NT2/D1 (cell line): ENCODE results near the gene KRTAP1-5.
"Not testable (repeated sequence)": the region's sequence is repeated elsewhere in the genome, so short reads cannot be mapped to it uniquely, and the experiment has no call there.

Experiments
- DNase-seq: peaks from one replicate; pipeline ENCODE4 v3.0.0-alpha.2; 2011; ENCODE audit warnings: low read depth, low spot score
- H3K27me3 ChIP-seq: 2 replicates; pipeline ENCODE4 v1.6.0; 2011; ENCODE audit warnings: mild to moderate bottlenecking; ENCODE audit not compliant: insufficient read length, insufficient read depth
- H3K36me3 ChIP-seq: 2 replicates; pipeline ENCODE4 v1.6.1; 2011; ENCODE audit warnings: mild to moderate bottlenecking, low read length, mixed read lengths; ENCODE audit not compliant: insufficient read depth, insufficient read length
- H3K4me1 ChIP-seq: 2 replicates; pipeline ENCODE4 v1.5.1; 2011; ENCODE audit not compliant: insufficient read depth, insufficient read length
- H3K4me3 ChIP-seq: 2 replicates; pipeline ENCODE4 v1.5.1; 2011; ENCODE audit warnings: low read depth; ENCODE audit not compliant: insufficient read length
- H3K9ac ChIP-seq: 2 replicates; pipeline ENCODE4 v1.6.0; 2011; ENCODE audit warnings: low read depth; ENCODE audit not compliant: insufficient read length
- H3K9me3 ChIP-seq: 2 replicates; pipeline ENCODE4 v1.5.1; 2011; ENCODE audit warnings: mild to moderate bottlenecking, low read length; ENCODE audit not compliant: insufficient read depth
- SUZ12 ChIP-seq: IDR thresholded peaks from 2 replicates; pipeline ENCODE4 v1.6.1; 2011; ENCODE audit not compliant: insufficient read length, insufficient read depth; ENCODE audit errors: extremely low read depth
- YY1 ChIP-seq: IDR thresholded peaks from 2 replicates; pipeline ENCODE4 v1.6.1; 2011; ENCODE audit not compliant: insufficient read length, insufficient read depth
- ZNF274 ChIP-seq: IDR thresholded peaks from 2 replicates; pipeline ENCODE4 v1.6.1; 2011; ENCODE audit warnings: mild to moderate bottlenecking, low read depth, low read length

Gene KRTAP1-5

DNA sequence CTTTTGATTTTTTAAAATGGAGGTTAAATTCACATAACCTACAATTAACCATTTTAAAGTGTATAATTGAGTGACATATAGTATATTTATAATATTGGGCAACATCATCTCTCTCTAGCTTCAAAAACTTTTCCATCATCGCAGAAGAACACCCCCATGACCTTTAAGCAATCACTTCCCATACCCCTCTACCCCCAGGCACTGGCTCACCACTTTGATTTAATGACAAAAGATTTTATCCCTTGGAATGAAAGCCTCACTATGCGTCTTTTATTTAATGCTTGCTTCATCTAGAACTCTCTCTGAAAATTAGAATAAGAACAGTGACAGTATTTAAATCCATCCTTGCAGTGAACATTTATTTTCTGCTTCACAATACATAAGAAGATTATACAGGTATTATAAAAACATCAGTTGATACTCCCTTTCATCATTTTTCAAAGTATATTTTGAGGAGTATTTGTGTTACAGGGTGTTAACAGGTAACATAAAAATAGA, 10.9 kb upstream of the KRTAP1-5 start:
- no peak overlapping the region for H3K4me3 ChIP-seq
- no peaks in the 10 kb centered on the region for H3K27me3 ChIP-seq
- no peak for DNase-seq
- H3K9me3 ChIP-seq: peaks cover 2% of the 10 kb centered on the region
- H3K4me1 ChIP-seq: no peaks in the 10 kb centered on the region
- no peaks in the 10 kb centered on the region for H3K36me3 ChIP-seq
- H3K9ac ChIP-seq: no peak overlapping the region
- TF ChIP-seq YY1 (no peak), ZNF274 (no peak), SUZ12 (no peak)

DNA sequence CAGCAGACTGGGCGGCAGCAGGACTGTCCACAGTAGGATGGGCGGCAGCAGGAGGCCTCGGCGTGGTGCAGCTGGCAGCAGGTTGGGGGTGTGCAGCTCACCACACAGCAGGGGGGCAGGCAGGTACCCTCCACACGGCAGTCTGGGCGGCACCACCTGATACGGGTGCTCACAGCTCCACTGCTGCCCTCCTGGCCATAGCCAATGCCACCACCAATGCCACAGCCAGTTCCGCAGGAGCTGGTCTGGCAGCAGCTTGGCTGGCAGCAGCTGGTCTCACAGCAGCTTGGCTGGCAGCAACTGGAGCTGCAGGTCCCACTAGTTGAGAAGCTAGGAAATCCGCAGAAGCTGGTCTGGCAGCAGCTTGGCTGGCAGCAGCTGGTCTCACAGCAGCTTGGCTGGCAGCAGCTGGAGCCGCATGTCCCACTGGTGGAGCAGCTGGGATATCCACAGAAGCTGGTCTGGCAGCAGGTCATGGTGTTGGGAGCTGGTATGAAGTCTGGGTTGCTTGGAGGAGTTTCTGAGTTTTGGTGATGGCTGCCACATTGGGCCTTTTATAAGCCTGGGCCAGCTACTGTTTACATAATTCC, 7.4 kb upstream of the KRTAP1-5 start, which contains the start of gene KRTAP1-3:
KRTAP1-3 (minus strand) TSS at position 529 of the 590 bp plus-strand sequence; CDS start at position 476, 53 bp downstream.
- H3K9me3 ChIP-seq, H3K4me3 ChIP-seq, H3K9ac ChIP-seq, DNase-seq, H3K4me1 ChIP-seq, H3K27me3 ChIP-seq, H3K36me3 ChIP-seq: not testable (repeated sequence)

GRCh38 chr17:41029633-41030245, 2.7 kb upstream of the KRTAP1-5 start, which contains the start of gene KRTAP1-4:
Gene KRTAP1-4 (minus strand): TSS chr17:41030195. CDS start chr17:41030078, 117 bp downstream.
- Histone ChIP-seq H3K4me3 (no peak within 1 kb of the TSS), H3K27me3 (no peaks in the 10 kb centered on the region), H3K9me3 (no peaks in the 10 kb centered on the region), H3K4me1 (no peaks in the 10 kb centered on the region), H3K9ac (no peak within 1 kb of the TSS), H3K36me3 (no peaks in the 10 kb centered on the region)
- DNase-seq: no peak
- TF ChIP-seq YY1: no peak
- TF ChIP-seq ZNF274: no peak
- TF ChIP-seq SUZ12: no peak

GRCh38 chr17:41024697-41025096, 2.3 kb downstream of the KRTAP1-5 start:
- Histone ChIP-seq H3K27me3 (no peaks in the 10 kb centered on the region), H3K36me3 (no peaks in the 10 kb centered on the region), H3K9ac (no peak overlapping the region), H3K9me3 (no peaks in the 10 kb centered on the region), H3K4me3 (no peak overlapping the region), H3K4me1 (no peaks in the 10 kb centered on the region)
- TF ChIP-seq SUZ12 (no peak), ZNF274 (no peak), YY1 (no peak)
- no peak for DNase-seq

DNA sequence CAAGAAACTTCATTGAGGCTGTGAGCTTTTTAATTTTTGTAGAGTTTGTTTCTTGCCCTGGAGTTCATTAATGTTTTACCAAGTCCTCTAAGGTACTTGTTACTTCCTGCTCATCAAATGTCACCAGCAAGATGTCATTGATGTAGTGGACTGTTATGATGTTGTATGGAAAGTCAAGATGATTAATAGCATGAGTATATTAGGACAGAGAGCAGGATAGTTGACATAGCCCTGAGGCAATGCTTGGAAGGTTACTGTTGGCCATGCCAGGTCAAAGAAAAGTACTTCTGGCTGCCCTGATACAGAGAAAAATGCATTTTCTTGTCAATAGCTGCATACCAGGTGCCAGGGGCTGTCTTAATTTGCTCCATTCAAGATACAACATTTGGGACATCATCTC, 6.7 kb downstream of the KRTAP1-5 start:
- H3K27me3 ChIP-seq: no peaks in the 10 kb centered on the region
- no peaks in the 10 kb centered on the region for H3K9me3 ChIP-seq
- TF ChIP-seq YY1: no peak
- TF ChIP-seq SUZ12: no peak
- TF ChIP-seq ZNF274: no peak
- no peaks in the 10 kb centered on the region for H3K36me3 ChIP-seq
- no peaks in the 10 kb centered on the region for H3K4me1 ChIP-seq
- no peak overlapping the region for H3K4me3 ChIP-seq
- DNase-seq: no peak
- H3K9ac ChIP-seq: no peak overlapping the region

DNA sequence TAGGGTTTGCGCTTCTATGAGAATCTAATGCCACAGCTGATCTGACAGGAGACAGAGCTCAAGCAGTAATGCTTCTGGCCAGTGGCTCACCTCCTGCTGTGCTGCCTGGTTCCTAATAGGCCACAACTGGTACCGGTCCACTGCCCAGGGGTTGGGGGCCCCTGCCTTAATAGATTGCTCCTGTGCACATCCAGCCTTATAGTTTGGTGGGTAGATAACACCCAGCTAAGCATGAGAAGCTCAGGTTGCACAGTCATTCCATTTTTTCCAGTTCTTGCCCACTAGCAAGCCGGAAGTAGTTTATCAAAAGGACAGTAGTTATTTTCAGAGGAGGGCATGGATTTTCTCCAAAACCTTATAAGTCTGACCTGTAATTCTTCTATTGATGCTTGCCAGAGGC, 7.6 kb downstream of the KRTAP1-5 start:
- Histone ChIP-seq H3K9me3 (no peaks in the 10 kb centered on the region), H3K4me1 (no peaks in the 10 kb centered on the region)

DNA sequence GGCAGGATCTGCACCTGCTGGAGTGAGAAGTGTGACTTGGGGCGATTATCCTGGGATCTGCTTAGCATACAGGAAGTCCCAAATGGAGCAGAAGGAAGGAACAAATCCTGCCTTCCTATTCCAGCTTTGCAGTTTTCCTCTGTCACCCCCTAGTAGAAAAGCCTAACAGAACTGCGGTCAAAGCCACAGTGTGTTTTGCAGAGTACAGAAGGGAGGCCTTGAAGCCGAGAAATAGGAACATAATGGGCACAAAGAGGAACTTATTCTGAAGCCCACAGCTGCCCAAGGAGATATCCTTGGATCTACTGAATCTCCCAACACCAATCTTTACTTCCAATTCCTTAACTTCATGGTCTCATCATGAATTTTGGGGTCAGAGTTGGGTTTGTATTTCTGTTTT, 8.5 kb downstream of the KRTAP1-5 start:
- Histone ChIP-seq H3K4me1 (no peaks in the 10 kb centered on the region), H3K36me3 (no peaks in the 10 kb centered on the region), H3K27me3 (no peaks in the 10 kb centered on the region), H3K9me3 (no peaks in the 10 kb centered on the region), H3K4me3 (no peak overlapping the region), H3K9ac (no peak overlapping the region)
- TF ChIP-seq SUZ12: no peak
- no peak for TF ChIP-seq YY1
- no peak for TF ChIP-seq ZNF274
- DNase-seq: no peak

More for the DNA sequence above, 7.6 kb downstream of the KRTAP1-5 start:
- Histone ChIP-seq H3K9ac (no peak overlapping the region), H3K4me3 (no peak overlapping the region), H3K27me3 (no peaks in the 10 kb centered on the region), H3K36me3 (no peaks in the 10 kb centered on the region)
- DNase-seq: no peak
- TF ChIP-seq ZNF274 (no peak), YY1 (no peak), SUZ12 (no peak)
